Sigmoid colon (tissue), 7 donors: Measurements from ENCODE around the gene MAPK8IP3. TPM values are rescaled to one million over a fixed set of nuclear protein-coding genes. Genes with fewer than 3 reads are reported as not detected.

ENCODE experiments used
- DNase-seq: peaks from one replicate; pipeline ENCODE4 v3.0.0-alpha.2; 2019
- H3K27ac ChIP-seq, 4 donors: fragments of 200-600 bp; sonication (generic); one replicate each; pipeline ENCODE4 v1.5.1; 2016 to 2019; ENCODE audit warnings: mild to moderate bottlenecking in 1 of 4
- H3K27me3 ChIP-seq, 3 donors: fragments of 200-600 bp; sonication (generic); one replicate each; pipeline ENCODE4 v1.5.1; 2019; ENCODE audit warnings: mild to moderate bottlenecking in 1 of 3
- H3K36me3 ChIP-seq, 4 donors: fragments of 200-600 bp; sonication (generic); one replicate each; pipeline ENCODE4 v1.5.1; 2016 to 2019
- H3K4me1 ChIP-seq, 4 donors: fragments of 200-600 bp; sonication (generic); one replicate each; pipeline ENCODE4 v1.5.1; 2017 to 2019
- H3K4me3 ChIP-seq, 4 donors: fragments of 200-600 bp; sonication (generic); one replicate each; pipeline ENCODE4 v1.5.1; 2017 to 2019; ENCODE audit warnings: mild to moderate bottlenecking in 2 of 4, moderate library complexity in 1 of 4
- H3K9me3 ChIP-seq, 4 donors: fragments of 200-600 bp in 3 of 4; sonication (generic) in 3 of 4; one replicate each; pipeline versions ENCODE4 v1.5.1 to v1.6.1; 2013 to 2019
- CTCF ChIP-seq, 4 experiments: fragments of 450-650 bp in 3 of 4; fragments of 200-600 bp in 1 of 4; IDR thresholded peaks; one replicate each; pipeline ENCODE4 v1.5.1; 2016 to 2019; ENCODE audit warnings: antibody characterized with exemption in 4 of 4, mild to moderate bottlenecking in 3 of 4, moderate library complexity in 2 of 4
- EP300 ChIP-seq, 4 donors: sonication (generic); formaldehyde crosslinking; IDR thresholded peaks; one replicate each; pipeline ENCODE4 v1.6.1; 2017; ENCODE audit warnings: antibody characterized with exemption in 4 of 4
- POLR2A ChIP-seq, 2 donors: fragments of 450-650 bp; IDR thresholded peaks; one replicate each; pipeline ENCODE4 v1.6.1; 2016; ENCODE audit warnings: antibody characterized with exemption in 2 of 2, mild to moderate bottlenecking in 2 of 2, moderate library complexity in 2 of 2
- POLR2AphosphoS5 ChIP-seq, 4 donors: sonication (generic); formaldehyde crosslinking; IDR thresholded peaks; one replicate each; pipeline ENCODE4 v1.6.1; 2017; ENCODE audit warnings: antibody characterized with exemption in 4 of 4
- WGBS, 2 donors: extraction: QIAGEN DNeasy Blood & Tissue Kit; methylation state at CpG; one replicate each; pipeline ENCODE4 v1.1.7; 2013; 5-methylcytosine and 5-hydroxymethylcytosine counted together
- intact Hi-C: fragments of 100-400 bp; cut with DNase I; formaldehyde crosslinking; loops from one replicate; pipeline ENCODE4 v1.15.1; 2023
- polyA plus RNA-seq, 3 donors: library from polyadenylated mRNA; stranded (reverse); fragments of 200-250 nt; gene quantifications; one replicate each; pipeline ENCODE4 v1.2.3, GENCODE V29; 2013
- total RNA-seq, 4 donors: library from RNA; depleted of rRNA; stranded (reverse); fragments of >200 nt; gene quantifications; one replicate each; pipeline ENCODE4 v1.1.0, GENCODE V29; 2016
- donor health status: healthy with polysubstance abuse.
- donor health status: Bipolar disorder and iron deficiency.
- donor health status: healthy.

MAPK8IP3 gene
- total and polyA plus RNA-seq, 7 donors, result 3.6 to 80.9 (median 22.4) TPM

- no peak for DNase-seq
- intact Hi-C loops, result no loop called here
- Histone ChIP-seq H3K9me3 (no peaks in the 10 kb centered on the region), H3K27ac (no peak overlapping the region), H3K36me3 (peaks cover 11 to 70% (median 41%) of the 10 kb centered on the region in 4 donors), H3K27me3 (no peaks in the 10 kb centered on the region), H3K4me1 (no peaks in the 10 kb centered on the region), H3K4me3 (no peak overlapping the region)
- WGBS, 2 donors, result 26 to 78% methylated on average over 37 of the region's 37 CpGs
- TF ChIP-seq CTCF (IDR thresholded peaks at IDR 0.05) (no peak), POLR2AphosphoS5 (IDR thresholded peaks at IDR 0.05) (no peak), POLR2A (IDR thresholded peaks at IDR 0.05) (no peak), EP300 (IDR thresholded peaks at IDR 0.05) (no peak)
Measured at GRCh38 chr16:1757714-1758461, 51.9 kb downstream of the MAPK8IP3 start.

GRCh38 chr16:1758923-1759322 is 52.9 kb downstream of the MAPK8IP3 start:
- H3K27me3 ChIP-seq, result no peaks in the 10 kb centered on the region
- WGBS, 2 donors, result 92 to 94% methylated on average over 18 of the region's 18 CpGs
- no peak overlapping the region for H3K4me3 ChIP-seq
- H3K4me1 ChIP-seq, result no peaks in the 10 kb centered on the region
- H3K36me3 ChIP-seq, result peaks cover 13 to 73% (median 42%) of the 10 kb centered on the region in 4 donors
- no peak for DNase-seq
- TF ChIP-seq EP300 (IDR thresholded peaks at IDR 0.05), result no peak
- TF ChIP-seq CTCF (IDR thresholded peaks at IDR 0.05), result no peak
- no peak for TF ChIP-seq POLR2AphosphoS5 (IDR thresholded peaks at IDR 0.05)
- TF ChIP-seq POLR2A (IDR thresholded peaks at IDR 0.05), result no peak
- H3K27ac ChIP-seq, result no peak overlapping the region
- intact Hi-C loops, result no loop called here
- H3K9me3 ChIP-seq, result no peaks in the 10 kb centered on the region

- Histone ChIP-seq H3K27me3 (no peaks in the 10 kb centered on the region), H3K9me3 (no peaks in the 10 kb centered on the region), H3K36me3 (peaks cover 19 to 73% (median 45%) of the 10 kb centered on the region in 4 donors), H3K4me3 (no peak overlapping the region), H3K27ac (no peak overlapping the region), H3K4me1 (no peaks in the 10 kb centered on the region)
- WGBS, 2 donors, result 93% methylated on average over 21 of the region's 21 CpGs
- DNase-seq, result no peak
- intact Hi-C loops, result no loop called here
- no peak for TF ChIP-seq POLR2AphosphoS5 (IDR thresholded peaks at IDR 0.05)
- TF ChIP-seq CTCF (IDR thresholded peaks at IDR 0.05), result no peak
- TF ChIP-seq EP300 (IDR thresholded peaks at IDR 0.05), result no peak
- TF ChIP-seq POLR2A (IDR thresholded peaks at IDR 0.05), result no peak
Measured at GRCh38 chr16:1759511-1759910, 53.5 kb downstream of the MAPK8IP3 start.

DNA sequence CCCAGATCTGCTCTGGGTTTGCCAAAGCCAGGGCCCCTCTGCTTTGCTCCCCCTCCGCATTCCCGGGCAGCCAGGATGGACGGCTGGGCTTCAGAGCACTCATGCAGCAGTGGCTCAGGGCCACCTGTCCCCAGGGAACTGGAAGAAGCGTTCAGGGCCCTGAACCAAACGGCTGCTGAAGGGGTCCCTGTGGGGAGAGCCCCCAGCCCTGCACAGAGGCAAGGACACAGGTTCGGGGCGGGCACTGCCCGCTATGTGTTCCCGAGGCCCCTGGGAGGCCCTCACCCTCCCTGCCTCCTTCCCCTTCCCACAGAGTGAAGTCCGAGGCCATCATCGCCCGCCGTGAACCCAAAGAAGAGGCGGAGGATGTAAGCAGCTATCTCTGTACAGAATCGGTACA is 54.9 kb downstream of the MAPK8IP3 start:
- Histone ChIP-seq H3K36me3 (peaks cover 30 to 81% (median 54%) of the 10 kb centered on the region in 4 donors), H3K27ac (no peak overlapping the region), H3K4me1 (no peaks in the 10 kb centered on the region), H3K27me3 (no peaks in the 10 kb centered on the region), H3K9me3 (no peaks in the 10 kb centered on the region), H3K4me3 (no peak overlapping the region)
- DNase-seq, result no peak
- WGBS, 2 donors, result 93 to 96% methylated on average over 15 of the region's 15 CpGs
- intact Hi-C loops, result no loop called here
- no peak for TF ChIP-seq POLR2A (IDR thresholded peaks at IDR 0.05)

- Histone ChIP-seq H3K4me1 (no peaks in the 10 kb centered on the region), H3K36me3 (peaks cover 34 to 89% (median 62%) of the 10 kb centered on the region in 4 donors), H3K9me3 (no peaks in the 10 kb centered on the region), H3K27me3 (no peaks in the 10 kb centered on the region), H3K27ac (no peak overlapping the region), H3K4me3 (no peak overlapping the region)
- TF ChIP-seq POLR2AphosphoS5 (IDR thresholded peaks at IDR 0.05), result no peak
- no peak for TF ChIP-seq CTCF (IDR thresholded peaks at IDR 0.05)
- TF ChIP-seq EP300 (IDR thresholded peaks at IDR 0.05), result no peak
- no peak for TF ChIP-seq POLR2A (IDR thresholded peaks at IDR 0.05)
- intact Hi-C loops, result no loop called here
- no peak for DNase-seq
- 95 to 96% methylated on average over 15 of the region's 15 CpGs for WGBS, 2 donors
Measured at GRCh38 chr16:1761751-1762150, 55.8 kb downstream of the MAPK8IP3 start.
